Duodenal mucosa (tissue), 2 donors: ENCODE measurements around the gene ARL15.

Experiments
- H3K27ac ChIP-seq: one replicate; pipeline ENCODE4 v1.7.0; 2013; ENCODE audit warnings: low read depth, low read length
- H3K27me3 ChIP-seq, 2 donors: one replicate each; pipeline ENCODE4 v1.7.0; 2013; ENCODE audit warnings: low read length in 2 of 2, control low read depth in 1 of 2; ENCODE audit not compliant: insufficient read depth in 2 of 2, control insufficient read depth in 1 of 2
- H3K36me3 ChIP-seq, 2 donors: one replicate each; pipeline ENCODE4 v1.7.0; 2013; ENCODE audit warnings: low read length in 2 of 2, control low read depth in 1 of 2; ENCODE audit not compliant: insufficient read depth in 2 of 2, control insufficient read depth in 1 of 2
- H3K4me1 ChIP-seq, 2 donors: one replicate each; pipeline ENCODE4 v1.7.0; 2013; ENCODE audit warnings: low read length in 2 of 2, control low read depth in 1 of 2; ENCODE audit not compliant: insufficient read depth in 2 of 2, control insufficient read depth in 1 of 2
- H3K4me3 ChIP-seq, 2 donors: one replicate each; pipeline ENCODE4 v1.7.0; 2013; ENCODE audit warnings: low read length in 2 of 2, low read depth in 1 of 2
- H3K9ac ChIP-seq, 2 donors: one replicate each; pipeline ENCODE4 v1.7.0; 2013; ENCODE audit warnings: low read length in 2 of 2, low read depth in 1 of 2
- H3K9me3 ChIP-seq, 2 donors: one replicate each; pipeline ENCODE4 v1.7.0; 2013; ENCODE audit warnings: low read length in 2 of 2, control low read depth in 1 of 2; ENCODE audit not compliant: control insufficient read depth in 1 of 2

The ARL15 gene

GRCh38 chr5:53882006-53882675, 428.2 kb downstream of the ARL15 start:
- Histone ChIP-seq H3K27ac (no peak overlapping the region), H3K4me1 (no peaks in the 10 kb centered on the region), H3K27me3 (no peaks in the 10 kb centered on the region), H3K9ac (no peak overlapping the region), H3K36me3 (no peaks in the 10 kb centered on the region), H3K4me3 (no peak overlapping the region), H3K9me3 (no peaks in the 10 kb centered on the region)

- Histone ChIP-seq H3K27ac (no peak overlapping the region), H3K4me1 (no peaks in the 10 kb centered on the region), H3K4me3 (no peak overlapping the region), H3K9ac (no peak overlapping the region), H3K9me3 (no peaks in the 10 kb centered on the region), H3K36me3 (no peaks in the 10 kb centered on the region), H3K27me3 (no peaks in the 10 kb centered on the region)
These were observed 430.6 kb downstream of the ARL15 start for GRCh38 chr5:53879708-53880323.

GRCh38 chr5:53878015-53878414, 432.4 kb downstream of the ARL15 start:
- no peak overlapping the region for H3K27ac ChIP-seq
- no peak overlapping the region for H3K4me3 ChIP-seq
- H3K4me1 ChIP-seq = no peaks in the 10 kb centered on the region
- no peaks in the 10 kb centered on the region for H3K9me3 ChIP-seq
- no peaks in the 10 kb centered on the region for H3K36me3 ChIP-seq
- no peak overlapping the region for H3K9ac ChIP-seq
- no peaks in the 10 kb centered on the region for H3K27me3 ChIP-seq

GRCh38 chr5:53877243-53877642, 433.1 kb downstream of the ARL15 start:
- Histone ChIP-seq H3K27me3 (no peaks in the 10 kb centered on the region), H3K4me1 (no peaks in the 10 kb centered on the region), H3K9me3 (no peaks in the 10 kb centered on the region), H3K4me3 (no peak overlapping the region), H3K36me3 (no peaks in the 10 kb centered on the region), H3K27ac (no peak overlapping the region), H3K9ac (no peak overlapping the region)

GRCh38 chr5:53874409-53874808, 436.0 kb downstream of the ARL15 start:
- Histone ChIP-seq H3K27me3 (no peaks in the 10 kb centered on the region), H3K4me1 (no peaks in the 10 kb centered on the region), H3K4me3 (no peak overlapping the region), H3K9ac (no peak overlapping the region), H3K9me3 (no peaks in the 10 kb centered on the region), H3K27ac (no peak overlapping the region), H3K36me3 (no peaks in the 10 kb centered on the region)

- no peaks in the 10 kb centered on the region for H3K9me3 ChIP-seq
- no peak overlapping the region for H3K9ac ChIP-seq
- no peaks in the 10 kb centered on the region for H3K36me3 ChIP-seq
- no peak overlapping the region for H3K27ac ChIP-seq
- H3K4me1 ChIP-seq = no peaks in the 10 kb centered on the region
- no peaks in the 10 kb centered on the region for H3K27me3 ChIP-seq
- no peak overlapping the region for H3K4me3 ChIP-seq
These were observed 437.1 kb downstream of the ARL15 start for GRCh38 chr5:53873235-53873634.

- H3K27ac ChIP-seq = no peak overlapping the region
These were observed 438.6 kb downstream of the ARL15 start for GRCh38 chr5:53871775-53872174.

GRCh38 chr5:53871050-53871449, 439.3 kb downstream of the ARL15 start:
- no peak overlapping the region for H3K4me3 ChIP-seq
- H3K9me3 ChIP-seq = no peaks in the 10 kb centered on the region
- H3K27ac ChIP-seq = no peak overlapping the region
- no peaks in the 10 kb centered on the region for H3K27me3 ChIP-seq
- H3K4me1 ChIP-seq = no peaks in the 10 kb centered on the region
- no peaks in the 10 kb centered on the region for H3K36me3 ChIP-seq
- H3K9ac ChIP-seq = no peak overlapping the region

More at GRCh38 chr5:53871775-53872174, 438.6 kb downstream of the ARL15 start:
- Histone ChIP-seq H3K9ac (no peak overlapping the region), H3K4me1 (no peaks in the 10 kb centered on the region), H3K27me3 (no peaks in the 10 kb centered on the region), H3K36me3 (no peaks in the 10 kb centered on the region), H3K4me3 (no peak overlapping the region), H3K9me3 (no peaks in the 10 kb centered on the region)

GRCh38 chr5:53858700-53859456, 451.5 kb downstream of the ARL15 start:
- Histone ChIP-seq H3K9me3 (no peaks in the 10 kb centered on the region), H3K4me3 (no peak overlapping the region), H3K9ac (no peak overlapping the region), H3K27me3 (no peaks in the 10 kb centered on the region), H3K36me3 (no peaks in the 10 kb centered on the region), H3K27ac (no peak overlapping the region), H3K4me1 (no peaks in the 10 kb centered on the region)

GRCh38 chr5:53856506-53856905, 453.9 kb downstream of the ARL15 start:
- Histone ChIP-seq H3K9me3 (no peaks in the 10 kb centered on the region), H3K9ac (no peak overlapping the region), H3K4me1 (no peaks in the 10 kb centered on the region), H3K36me3 (no peaks in the 10 kb centered on the region), H3K4me3 (no peak overlapping the region), H3K27ac (no peak overlapping the region), H3K27me3 (no peaks in the 10 kb centered on the region)
